Esophagus mucosa (tissue), 1 donor: ENCODE data around the gene SPHK2. TPM values are rescaled to one million over a fixed set of nuclear protein-coding genes. Genes with fewer than 3 reads are reported as not detected.
"Not testable (repeated sequence)": the region's sequence is repeated elsewhere in the genome, so short reads cannot be mapped to it uniquely, and the experiment has no call there.

Experiments used
- ATAC-seq: fragments of 200-7000 bp; cut with Tn5 transposase; one replicate; pipeline ENCODE4 v1.9.1; 2020
- total RNA-seq: library from RNA; stranded (reverse); gene quantifications from one replicate; pipeline ENCODE4 v1.2.4, GENCODE V29; 2023
- donor health status: DM: yes; HTN: yes; CAD: no.

SPHK2 gene
- 7.7 TPM for total RNA-seq

GRCh38 chr19:48618916-48619691 lies at the start of gene SPHK2, which contains the start of gene RPL18:
Gene SPHK2, plus strand, starts transcription at chr19:48619506. Its CDS starts 1,009 bp downstream, at chr19:48620515.
Gene RPL18, minus strand, starts transcription at chr19:48619178. Its CDS starts 35 bp downstream, at chr19:48619143.
- peak; percentile 85 for ATAC-seq

GRCh38 chr19:48569814-48570213 lies 49.5 kb upstream of the SPHK2 start:
- ATAC-seq: no peak

- ATAC-seq: no peak
Observed at GRCh38 chr19:48571378-48572162, 47.7 kb upstream of the SPHK2 start.

GRCh38 chr19:48573163-48573505 lies 46.2 kb upstream of the SPHK2 start:
- no peak for ATAC-seq

GRCh38 chr19:48575931-48576622 lies 43.2 kb upstream of the SPHK2 start:
- no peak for ATAC-seq

GRCh38 chr19:48577908-48578307 lies 41.4 kb upstream of the SPHK2 start:
- ATAC-seq: not testable (repeated sequence)

- ATAC-seq: no peak
Observed at GRCh38 chr19:48578891-48579290, 40.4 kb upstream of the SPHK2 start.

- peak; percentile 49 for ATAC-seq
Observed at GRCh38 chr19:48582168-48582567, 37.1 kb upstream of the SPHK2 start.

- no peak for ATAC-seq
Observed at GRCh38 chr19:48587387-48587786, 31.9 kb upstream of the SPHK2 start.

GRCh38 chr19:48588670-48589401 lies 30.5 kb upstream of the SPHK2 start:
- ATAC-seq: peak; percentile 88

GRCh38 chr19:48591021-48591420 lies 28.3 kb upstream of the SPHK2 start:
- ATAC-seq: no peak

- no peak for ATAC-seq
Observed at GRCh38 chr19:48595171-48595570, 24.1 kb upstream of the SPHK2 start.

- ATAC-seq: peak; percentile 14
Observed at GRCh38 chr19:48595833-48596232, 23.5 kb upstream of the SPHK2 start.

- peak; percentile 3 for ATAC-seq
Observed at GRCh38 chr19:48596237-48596636, 23.1 kb upstream of the SPHK2 start.

GRCh38 chr19:48596679-48597465 lies 22.4 kb upstream of the SPHK2 start:
- peak; percentile 20 for ATAC-seq

- peak; percentile 1 for ATAC-seq
Observed at GRCh38 chr19:48598996-48599700, 20.2 kb upstream of the SPHK2 start.

- no peak for ATAC-seq
Observed at GRCh38 chr19:48600679-48601417, 18.5 kb upstream of the SPHK2 start.

- ATAC-seq: no peak
Observed at GRCh38 chr19:48603001-48603400, 16.3 kb upstream of the SPHK2 start.

GRCh38 chr19:48603449-48603848 lies 15.9 kb upstream of the SPHK2 start:
- ATAC-seq: no peak

- ATAC-seq: peak; percentile 5
Observed at GRCh38 chr19:48603850-48604249, 15.5 kb upstream of the SPHK2 start.
